ENCODE data around the gene AOPEP.
A peak's percentile ranks its signal among the peaks of the same experiment; 100 is the strongest.

Gene AOPEP

GRCh38 chr9:94719878-94720277, 6.6 kb upstream of the AOPEP start:
- no peak for DNase-seq

- no peak for DNase-seq
These were observed 5.5 kb upstream of the AOPEP start for GRCh38 chr9:94720846-94721549.

- no peak for DNase-seq
These were observed 4.7 kb upstream of the AOPEP start for GRCh38 chr9:94721754-94722153.

- no peak for DNase-seq
These were observed 1.2 kb upstream of the AOPEP start for GRCh38 chr9:94725293-94725692.

GRCh38 chr9:94728719-94729118, 2.2 kb downstream of the AOPEP start:
- no peak for DNase-seq

GRCh38 chr9:94729199-94729598, 2.7 kb downstream of the AOPEP start:
- DNase-seq = no peak

- peak; percentile 58 for DNase-seq
These were observed 7.7 kb downstream of the AOPEP start for GRCh38 chr9:94734054-94734754.

- DNase-seq = no peak
These were observed 10.3 kb downstream of the AOPEP start for GRCh38 chr9:94736759-94737158.

GRCh38 chr9:94740145-94740840, 13.8 kb downstream of the AOPEP start:
- DNase-seq = no peak

- DNase-seq = no peak
These were observed 15.4 kb downstream of the AOPEP start for GRCh38 chr9:94741866-94742265.

- no peak for DNase-seq
These were observed 16.8 kb downstream of the AOPEP start for GRCh38 chr9:94743035-94743954.

- no peak for DNase-seq
These were observed 19.5 kb downstream of the AOPEP start for GRCh38 chr9:94745806-94746540.

GRCh38 chr9:94746541-94747370, 20.3 kb downstream of the AOPEP start:
- no peak for DNase-seq

GRCh38 chr9:94754976-94755475, 28.5 kb downstream of the AOPEP start:
- DNase-seq = no peak

GRCh38 chr9:94757158-94757557, 30.7 kb downstream of the AOPEP start:
- no peak for DNase-seq

- DNase-seq = no peak
These were observed 31.5 kb downstream of the AOPEP start for GRCh38 chr9:94758031-94758430.

- DNase-seq = no peak
These were observed 32.4 kb downstream of the AOPEP start for GRCh38 chr9:94758880-94759279.

- DNase-seq = no peak
These were observed 33.5 kb downstream of the AOPEP start for GRCh38 chr9:94760010-94760409.

GRCh38 chr9:94760660-94761059, 34.2 kb downstream of the AOPEP start:
- no peak for DNase-seq

- DNase-seq = no peak
These were observed 35.0 kb downstream of the AOPEP start for GRCh38 chr9:94761481-94761880.

Measured in GDM1 (cell line).